Stimulated activated CD4-positive, alpha-beta T cell treated with anti-CD3 and anti-CD28 coated beads, Interleukin-2, amount 100 ng/mL, for 4 hours (primary cell): ENCODE data around the gene NEUROG2.
"Not testable (repeated sequence)": the region's sequence is repeated elsewhere in the genome, so short reads cannot be mapped to it uniquely, and the experiment has no call there.

Experiments used
- DNase-seq: peaks from one replicate; pipeline ENCODE4 v3.0.0-alpha.2; 2020; ENCODE audit warnings: low read depth

NEUROG2 gene

DNA sequence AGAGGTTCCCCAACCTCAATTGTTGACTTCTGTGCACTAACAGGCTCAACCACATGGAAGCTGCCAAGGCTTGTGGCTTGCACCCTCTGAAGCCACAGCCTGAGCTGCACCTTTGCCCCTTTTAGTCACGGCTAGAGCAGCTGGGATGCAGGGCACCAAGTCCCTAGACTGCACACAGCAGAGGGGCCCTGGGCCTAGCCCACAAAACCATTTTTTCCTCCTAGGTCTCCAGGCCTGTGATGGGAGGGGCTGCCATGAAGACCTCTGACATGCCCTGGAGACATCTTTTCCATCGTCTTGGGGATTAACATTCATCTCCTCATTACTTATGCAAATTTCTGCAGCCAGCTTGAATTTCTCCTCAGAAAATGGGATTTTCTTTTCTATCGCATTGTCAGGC lies 25.2 kb downstream of the NEUROG2 start:
- not testable (repeated sequence) for DNase-seq

DNA sequence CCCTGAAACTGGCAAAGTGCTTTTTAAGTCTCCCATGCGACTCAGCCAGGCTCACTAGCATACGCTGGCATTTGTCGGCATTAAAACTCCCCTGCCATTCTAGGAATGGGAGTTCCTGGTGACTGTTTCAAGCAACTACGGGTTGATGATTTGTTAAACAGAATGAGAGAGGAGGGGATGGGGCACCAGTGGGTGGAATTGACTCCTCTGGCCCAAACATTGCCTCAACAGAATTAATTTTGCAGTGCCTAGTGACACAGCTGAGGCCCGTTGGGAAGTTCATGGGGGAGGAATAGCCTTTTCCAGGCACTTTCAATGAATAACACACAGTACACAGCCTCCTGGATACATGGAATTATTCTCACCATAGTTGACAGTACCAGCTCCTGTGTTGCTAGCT lies 30.1 kb downstream of the NEUROG2 start:
- no peak for DNase-seq

DNA sequence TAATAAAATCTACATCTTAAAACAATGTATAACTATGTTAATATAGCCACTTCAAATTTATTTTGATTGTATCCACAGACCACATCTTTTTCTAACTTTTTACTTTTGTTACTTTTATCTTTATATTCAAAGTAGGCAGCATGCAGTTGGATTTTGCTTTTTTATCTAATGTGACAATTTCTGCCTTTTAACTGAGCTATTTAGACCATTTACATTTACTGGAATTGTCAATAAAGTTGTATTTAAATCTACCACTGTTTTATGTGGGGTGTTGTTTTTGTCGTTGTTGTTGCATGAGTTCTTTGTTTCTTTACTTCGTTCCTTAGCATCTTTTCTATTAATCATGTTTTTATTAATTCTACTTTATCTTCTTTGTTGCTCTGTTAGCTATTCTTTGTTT lies 42.0 kb downstream of the NEUROG2 start:
- no peak for DNase-seq

DNA sequence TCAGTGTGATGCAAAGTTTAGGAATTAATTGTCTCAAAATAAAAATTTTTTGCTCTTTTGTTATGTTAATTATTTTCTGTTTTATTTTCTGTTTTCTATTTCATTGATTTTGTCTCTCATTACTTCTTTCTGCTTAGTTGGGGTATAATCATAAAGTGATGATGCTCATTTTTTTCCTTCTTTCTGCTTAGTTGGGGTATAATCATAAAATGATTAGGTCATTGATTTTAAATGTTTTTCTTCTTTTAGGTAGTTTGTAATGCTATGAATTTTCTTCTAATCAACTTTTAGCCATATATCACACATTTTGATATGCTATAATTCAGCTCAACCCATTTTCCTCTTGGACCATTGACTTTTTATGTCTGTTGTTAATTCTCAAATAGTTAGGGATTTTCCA lies 43.7 kb downstream of the NEUROG2 start:
- no peak for DNase-seq
